HG03521 (cell line): ENCODE data around the gene PLCG2.
"Not testable (repeated sequence)": the region's sequence is repeated elsewhere in the genome, so short reads cannot be mapped to it uniquely, and the experiment has no call there.

Experiments
- ATAC-seq: cut with Tn5 transposase; IDR thresholded peaks from one replicate; pipeline ENCODE4 v1.9.1; 2021; ENCODE audit warnings: mild to moderate bottlenecking, moderate library complexity; ENCODE audit not compliant: unreplicated experiment

The PLCG2 gene

GRCh38 chr16:81933361-81933760 lies 154.3 kb downstream of the PLCG2 start:
- no peak for ATAC-seq

GRCh38 chr16:81934711-81935110 lies 155.6 kb downstream of the PLCG2 start:
- not testable (repeated sequence) for ATAC-seq

GRCh38 chr16:81936209-81937000 lies 157.3 kb downstream of the PLCG2 start:
- ATAC-seq = no peak

GRCh38 chr16:81937305-81938038 lies 158.4 kb downstream of the PLCG2 start:
- ATAC-seq = no peak

- no peak for ATAC-seq
These were observed 159.5 kb downstream of the PLCG2 start for GRCh38 chr16:81938326-81939163.

GRCh38 chr16:81939164-81940056 lies 160.3 kb downstream of the PLCG2 start:
- ATAC-seq = no peak

- ATAC-seq = no peak
These were observed 161.9 kb downstream of the PLCG2 start for GRCh38 chr16:81940781-81941560.

GRCh38 chr16:81942007-81942601 lies 163.0 kb downstream of the PLCG2 start:
- ATAC-seq = no peak

- ATAC-seq = no peak
These were observed 166.6 kb downstream of the PLCG2 start for GRCh38 chr16:81945665-81946064.

- no peak for ATAC-seq
These were observed 167.1 kb downstream of the PLCG2 start for GRCh38 chr16:81946206-81946605.

GRCh38 chr16:81951564-81951963 lies 172.5 kb downstream of the PLCG2 start:
- ATAC-seq = no peak

GRCh38 chr16:81956213-81956948 lies 177.3 kb downstream of the PLCG2 start:
- no peak for ATAC-seq

GRCh38 chr16:81964808-81965207 lies 185.7 kb downstream of the PLCG2 start:
- no peak for ATAC-seq

- no peak for ATAC-seq
These were observed 188.3 kb downstream of the PLCG2 start for GRCh38 chr16:81967358-81967757.

GRCh38 chr16:81971853-81972252 lies 192.8 kb downstream of the PLCG2 start:
- ATAC-seq = no peak

GRCh38 chr16:81973737-81974136 lies 194.6 kb downstream of the PLCG2 start:
- ATAC-seq = no peak

- ATAC-seq = no peak
These were observed 196.5 kb downstream of the PLCG2 start for GRCh38 chr16:81975637-81976036.

- ATAC-seq = not testable (repeated sequence)
These were observed 198.3 kb downstream of the PLCG2 start for GRCh38 chr16:81977335-81977942.
